Erythroblast (primary cell): ENCODE measurements around the gene TRIM26.

Experiments used
- GATA1 ChIP-seq: IDR thresholded peaks from 2 replicates; pipeline ENCODE4 v1.6.1; 2011; ENCODE audit warnings: low read depth, mild to moderate bottlenecking, control low read depth, low read length, moderate library complexity
- POLR2A ChIP-seq: IDR thresholded peaks from 2 replicates; pipeline ENCODE4 v1.6.1; 2011; ENCODE audit warnings: mild to moderate bottlenecking, low read length

GRCh38 chr6:30260036-30260504, 46.9 kb upstream of the TRIM26 start:
- TF ChIP-seq POLR2A = no peak
- no peak for TF ChIP-seq GATA1
